NB4 (cell line): ENCODE data around the gene TMEM109.

Experiments used
- CTCF ChIP-seq: IDR thresholded peaks from one replicate; pipeline ENCODE4 v1.5.1; 2012; ENCODE audit warnings: low read depth, low read length
- MYC ChIP-seq: IDR thresholded peaks from 2 replicates; pipeline ENCODE4 v1.6.1; 2011; ENCODE audit warnings: low read depth, low read length
- TF ChIP-seq, protein P1 (sequence below): IDR thresholded peaks from 2 replicates; pipeline ENCODE4 v1.6.1; 2011; ENCODE audit warnings: low read depth, low read length

- TF ChIP-seq CTCF (no peak), MYC (no peak)
- TF ChIP-seq, protein P1, sequence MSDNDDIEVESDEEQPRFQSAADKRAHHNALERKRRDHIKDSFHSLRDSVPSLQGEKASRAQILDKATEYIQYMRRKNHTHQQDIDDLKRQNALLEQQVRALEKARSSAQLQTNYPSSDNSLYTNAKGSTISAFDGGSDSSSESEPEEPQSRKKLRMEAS, result no peak
Observed at GRCh38 chr11:60972182-60973030, 58.4 kb downstream of the TMEM109 start.
